HepG2 (cell line): Measurements from ENCODE around the gene LSM12. TPM values are rescaled to one million over a fixed set of nuclear protein-coding genes. Genes with fewer than 3 reads are reported as not detected.
A peak's percentile ranks its signal among the peaks of the same experiment; 100 is the strongest.

Experiments
- ATAC-seq: fragments of 200-7000 bp; cut with Tn5 transposase; 3 replicates; pipeline ENCODE4 v1.9.1; 2020; ENCODE audit warnings: mild to moderate bottlenecking, moderate library complexity
- BruUV-seq: library from RNA; stranded (reverse); fragments of 400-500 nt; replicated peaks from 2 replicates; lab custom pipeline; 2021; lab: Mats Ljungman, UMichigan
- CTCF ChIA-PET: fragments of 300-600 bp; formaldehyde crosslinking; extraction: SDS; loops from one replicate; lab custom pipeline; 2021; ENCODE audit warnings: low total read pairs, inconsistent platforms, low intra/inter-chr PET ratio; lab: Yijun Ruan, JAX
- POLR2A ChIA-PET: fragments of 350-600 bp; sonication (Branson Sonifier 250); formaldehyde crosslinking; loops from one replicate; lab custom pipeline; 2020; ENCODE audit warnings: antibody characterized with exemption, inconsistent platforms; lab: Yijun Ruan, JAX
- DNase-seq: peaks from one replicate; pipeline ENCODE4 v3.0.0-alpha.2; 2015; ENCODE audit warnings: low spot score
- FAIRE-seq: peaks from 3 replicates; lab custom pipeline; 2011; peaks lifted over from hg19 to GRCh38; lab: Jason Lieb, UNC
- H2AFZ ChIP-seq: one replicate; pipeline ENCODE4 v1.6.1; 2011; ENCODE audit warnings: low read length, inconsistent platforms
- H3K27ac ChIP-seq: fragments of 300-600 bp; 3 replicates; pipeline ENCODE4 v1.8.0; 2011; ENCODE audit warnings: mixed run types, mild to moderate bottlenecking, mixed read lengths, low read length, inconsistent platforms; ENCODE audit not compliant: insufficient read depth; ENCODE audit errors: extremely low read length
- H3K27me3 ChIP-seq, 2 experiments: fragments of 200-600 bp in 1 of 2; 2 replicates in 1 of 2; 3 replicates in 1 of 2; pipeline versions ENCODE4 v1.6.0 to v1.8.0; 2011; ENCODE audit warnings: low read length in 2 of 2, mild to moderate bottlenecking in 2 of 2, moderate library complexity in 2 of 2, inconsistent platforms in 1 of 2; ENCODE audit not compliant: insufficient read depth in 2 of 2, control insufficient read depth in 1 of 2
- H3K36me3 ChIP-seq, 2 experiments: fragments of 200-600 bp in 1 of 2; replicated peaks in 1 of 2; 2 replicates in 1 of 2; 3 replicates in 1 of 2; pipeline versions ENCODE4 v1.5.1 to v1.8.0; 2011; ENCODE audit warnings: low read length in 2 of 2, inconsistent platforms in 1 of 2; ENCODE audit not compliant: insufficient read depth in 2 of 2, control insufficient read depth in 1 of 2
- H3K4me1 ChIP-seq: 2 replicates; pipeline ENCODE4 v1.5.1; 2012; ENCODE audit warnings: low read length, inconsistent platforms; ENCODE audit not compliant: insufficient read depth
- H3K4me2 ChIP-seq: 2 replicates; pipeline ENCODE4 v1.6.0; 2011; ENCODE audit warnings: low read depth, low read length, inconsistent platforms
- H3K4me3 ChIP-seq, 3 experiments: fragments of 200-600 bp in 1 of 3; sonication (generic), shearing (Covaris generic) in 1 of 3; replicated peaks in 1 of 3; 2 replicates each; pipeline ENCODE4 v1.5.1; 2011 to 2016; ENCODE audit warnings: low read length in 3 of 3, inconsistent platforms in 2 of 3, low read depth in 2 of 3, mild to moderate bottlenecking in 2 of 3, control low read depth in 1 of 3, mixed read lengths in 1 of 3; ENCODE audit not compliant: insufficient read depth in 1 of 3
- H3K79me2 ChIP-seq: one replicate; pipeline ENCODE4 v1.6.1; 2011; ENCODE audit warnings: low read length, inconsistent platforms; ENCODE audit not compliant: insufficient read depth
- H3K9ac ChIP-seq: 2 replicates; pipeline ENCODE4 v1.6.0; 2011; ENCODE audit warnings: mild to moderate bottlenecking, low read depth, low read length, inconsistent platforms; ENCODE audit not compliant: insufficient read depth
- H3K9me3 ChIP-seq: 2 replicates; pipeline ENCODE4 v1.5.1; 2012; ENCODE audit warnings: mild to moderate bottlenecking, low read length
- H4K20me1 ChIP-seq: 2 replicates; pipeline ENCODE4 v1.6.0; 2011; ENCODE audit warnings: inconsistent platforms, mild to moderate bottlenecking, low read length, moderate library complexity; ENCODE audit not compliant: insufficient read depth
- ADNP ChIP-seq: sonication (generic); formaldehyde crosslinking; IDR thresholded peaks from 2 replicates; pipeline ENCODE4 v1.4.0; 2020; ENCODE audit warnings: missing genetic modification reagents
- AGO2 ChIP-seq: fragments of 200-400 bp; formaldehyde crosslinking; optimal IDR thresholded peaks from 2 replicates; pipeline ENCODE3; 2017; ENCODE audit warnings: mild to moderate bottlenecking, low read depth, low read length, moderate library complexity
- CEBPB ChIP-seq: IDR thresholded peaks from 2 replicates; pipeline ENCODE4 v1.6.1; 2011; ENCODE audit warnings: low read depth, low read length, improper control_type of control experiment, borderline replicate concordance
- DR1 ChIP-seq: sonication (generic); formaldehyde crosslinking; IDR thresholded peaks from 2 replicates; pipeline ENCODE4 v1.8.0; 2021; ENCODE audit warnings: mild to moderate bottlenecking, missing genetic modification reagents, inconsistent platforms
- EEA1 ChIP-seq: sonication (generic); formaldehyde crosslinking; IDR thresholded peaks from 2 replicates; pipeline ENCODE4 v1.5.1; 2020; ENCODE audit warnings: mild to moderate bottlenecking, missing genetic modification reagents, borderline replicate concordance
- LCORL ChIP-seq, 2 experiments: fragments of 450-650 bp in 1 of 2; sonication (generic) in 1 of 2; formaldehyde crosslinking in 1 of 2; IDR thresholded peaks; 2 replicates each; pipeline versions ENCODE4 v1.5.0 to v1.6.1; 2017 to 2020; ENCODE audit warnings: antibody characterized with exemption in 1 of 2, missing genetic modification reagents in 1 of 2
- MAFF ChIP-seq: IDR thresholded peaks from 2 replicates; pipeline ENCODE4 v1.6.1; 2011; ENCODE audit warnings: low read depth, low read length, improper control_type of control experiment
- PHF8 ChIP-seq: sonication (generic); formaldehyde crosslinking; IDR thresholded peaks from 2 replicates; pipeline ENCODE4 v1.5.0; 2020; ENCODE audit warnings: missing genetic modification reagents
- RARA ChIP-seq: IDR thresholded peaks from 2 replicates; pipeline ENCODE4 v1.6.1; 2016; ENCODE audit warnings: missing genetic modification reagents, missing compliant biosample characterization
- SAFB2 ChIP-seq: sonication (generic); formaldehyde crosslinking; IDR thresholded peaks from 2 replicates; pipeline ENCODE4 v1.5.1; 2020; ENCODE audit warnings: missing genetic modification reagents, low read depth, mild to moderate bottlenecking, borderline replicate concordance
- SATB2 ChIP-seq: sonication (generic); formaldehyde crosslinking; IDR thresholded peaks from 2 replicates; pipeline ENCODE4 v1.5.0; 2020; ENCODE audit warnings: missing genetic modification reagents
- SRF ChIP-seq: IDR thresholded peaks from 2 replicates; pipeline ENCODE4 v1.6.1; 2011; ENCODE audit warnings: mild to moderate bottlenecking, low read depth, low read length, moderate library complexity
- TRIM22 ChIP-seq: fragments of 450-650 bp; IDR thresholded peaks from 2 replicates; pipeline ENCODE4 v1.6.1; 2017
- ZBTB25 ChIP-seq: IDR thresholded peaks from 2 replicates; pipeline ENCODE4 v1.6.1; 2018; ENCODE audit warnings: missing genetic modification reagents
- ZMYM3 ChIP-seq: sonication (generic); formaldehyde crosslinking; IDR thresholded peaks from 2 replicates; pipeline ENCODE4 v1.5.1; 2020; ENCODE audit warnings: mild to moderate bottlenecking, missing genetic modification reagents
- ZNF446 ChIP-seq: sonication (generic); formaldehyde crosslinking; IDR thresholded peaks from 2 replicates; pipeline ENCODE4 v1.5.0; 2020; ENCODE audit warnings: mild to moderate bottlenecking, missing genetic modification reagents
- ZNF562 ChIP-seq: sonication (generic); formaldehyde crosslinking; IDR thresholded peaks from 2 replicates; pipeline ENCODE4 v1.8.0; 2022; ENCODE audit warnings: missing genetic modification reagents, borderline replicate concordance
- ZNF629 ChIP-seq: sonication (generic); formaldehyde crosslinking; conservative IDR thresholded peaks from 2 replicates; pipeline ENCODE4 v1.5.0; 2020; ENCODE audit warnings: missing genetic modification reagents
- ZNF891 ChIP-seq: sonication (generic); formaldehyde crosslinking; IDR thresholded peaks from 2 replicates; pipeline ENCODE4 v1.5.0; 2020; ENCODE audit warnings: mild to moderate bottlenecking, missing genetic modification reagents
- ZSCAN21 ChIP-seq: sonication (generic); formaldehyde crosslinking; IDR thresholded peaks from 2 replicates; pipeline ENCODE4 v1.8.0; 2022; ENCODE audit warnings: mild to moderate bottlenecking, missing genetic modification reagents, moderate library complexity, borderline replicate concordance
- WGBS: methylation state at CpG from one replicate; pipeline ENCODE4 v1.1.6; 2017; ENCODE audit warnings: low lambda C conversion rate; 5-methylcytosine and 5-hydroxymethylcytosine counted together
- in situ Hi-C: cut with HindIII; loops from 2 replicates; pipeline ENCODE4 v1.10.0; 2017; ENCODE audit warnings: low pct_unique_long_range_greater_than_20kb; ENCODE audit not compliant: extremely low pct_ligation_motif_present
- intact Hi-C: fragments of 100-400 bp; cut with micrococcal nuclease; formaldehyde crosslinking; loops from one replicate; pipeline ENCODE4 v1.10.0; 2022; ENCODE audit not compliant: unreplicated experiment
- polyA plus RNA-seq, 8 experiments: library from polyadenylated mRNA; depleted of rRNA in 3 of 8; stranded (reverse) in 7 of 8; unstranded in 1 of 8; fragments of >200 nt; fragmentation: Illumina TruSeq in 4 of 8; extraction: Trizol in 4 of 8; gene quantifications; 2 replicates each; pipeline versions ENCODE4 v1.2.1 to v1.2.3, GENCODE V29; 2011 to 2016; ENCODE audit warnings: low read depth in 4 of 8, missing spikeins in 1 of 8, mixed read lengths in 1 of 8; ENCODE audit not compliant: insufficient read depth in 1 of 8
- total RNA-seq, 5 experiments: library from RNA; depleted of rRNA; stranded (reverse); fragments of >200 nt; fragmentation: Illumina TruSeq; extraction: Trizol; gene quantifications; 2 replicates each; pipeline ENCODE4 v1.2.3, GENCODE V29; 2016; ENCODE audit warnings: low read depth in 1 of 5

The LSM12 gene
- total and polyA plus RNA-seq, 2 of the 13 experiments (the other 11 are each of a cell fraction or from before 2014, with no cell fraction given), result 52.8 to 55.7 TPM

- TF ChIP-seq RARA (CRISPR knock-in tag), result peak; percentile 49; the same call in 1 of the 2 replicates
- TF ChIP-seq SATB2 (CRISPR knock-in tag), result no peak
- no peak for TF ChIP-seq DR1
Measured at GRCh38 chr17:44112284-44113280, 46.1 kb upstream of the LSM12 start (continued).

GRCh38 chr17:44111777-44112176 is 45.3 kb upstream of the LSM12 start:
- Histone ChIP-seq H3K36me3 (peaks cover 0 to 1% of the 10 kb centered on the region in 2 experiments; a peak in 2 of 5 replicates), H3K9ac (peak overlapping the region; percentile 10; the same call in 1 of the 2 replicates), H3K9me3 (no peaks in the 10 kb centered on the region), H3K4me3 (peak overlapping the region in 1 of 3 experiments; percentile 86; a peak in 2 of 6 replicates), H2AFZ (no peak overlapping the region), H3K27ac (peak overlapping the region; percentile 88), H3K27me3 (no peaks in the 10 kb centered on the region), H3K4me1 (peaks cover 91% of the 10 kb centered on the region), H4K20me1 (peaks cover 9% of the 10 kb centered on the region; the same call in 1 of the 2 replicates), H3K4me2 (peak overlapping the region; percentile 64), H3K79me2 (peaks cover 37% of the 10 kb centered on the region)
- ATAC-seq (no peak), FAIRE-seq (no peak), DNase-seq (no peak)
- no TSS peak for BruUV-seq
- 86% methylated on average over 3 of the region's 3 CpGs for WGBS
- POLR2A ChIA-PET, result interaction anchor here (0.6 to 6.2 kb wide), 16 partner anchors 10 to 97 kb away, joined by 3 to 83 read pairs (median 6); partner anchors contain the start of genes G6PC3, HDAC5, LSM12 and TMEM101
- in situ Hi-C loops, result no loop called here
- intact Hi-C loops, result loop anchor here (2.0 kb wide), 3 partner anchors 13 to 41 kb away; partner anchors contain the start of gene G6PC3
- CTCF ChIA-PET, result interaction anchor here (1.3 kb wide), 1 partner anchor 27 kb away, joined by 4 read pairs; no protein-coding TSS in a partner anchor
- TF ChIP-seq ZBTB25 (CRISPR knock-in tag) (no peak), ZNF446 (no peak), ZNF891 (CRISPR knock-in tag) (no peak), ZMYM3 (0 out of 2 replicates have a peak, but pooled peaks have one; percentile 32), ZSCAN21 (0 out of 2 replicates have a peak, but pooled peaks have one; percentile 23), TRIM22 (no peak), CEBPB (no peak), ZNF562 (CRISPR knock-in tag) (no peak), PHF8 (CRISPR knock-in tag) (no peak), LCORL (IDR thresholded peaks at IDR 0.05) (peak; percentile 23; the same call in 1 of the 2 replicates), LCORL (CRISPR knock-in tag; IDR thresholded peaks at IDR 0.05) (no peak), SRF (no peak), EEA1 (CRISPR knock-in tag) (no peak), ADNP (CRISPR knock-in tag) (0 out of 2 replicates have a peak, but pooled peaks have one; percentile 16), MAFF (no peak), SAFB2 (CRISPR knock-in tag) (0 out of 2 replicates have a peak, but pooled peaks have one; percentile 38), ZNF629 (CRISPR knock-in tag) (peak; percentile 65; the same call in 1 of the 2 replicates), AGO2 (no peak)
